ENCODE data around the gene BST1. TPM values are rescaled to one million over a fixed set of nuclear protein-coding genes. Genes with fewer than 3 reads are reported as not detected.

Gene BST1
- total and polyA plus RNA-seq, 9 donors: 4.0 to 7.9 (median 4.9) TPM

Other genes starting within 250 kb of the BST1 start
- 20.8 TPM for gene CC2D2A, start 233.2 kb upstream of the BST1 start, total RNA-seq
- 10 to 100 TPM; 12.8 to 21.6 (median 16.0) TPM for gene CC2D2A, start 233.2 kb upstream of the BST1 start, polyA plus RNA-seq (ENCODE audit: insufficient read depth in 1 of 8, insufficient read length in 8 of 8, low replicate concordance in 1 of 8)
- gene FBXL5, start 47.7 kb upstream of the BST1 start, total RNA-seq: 80.5 TPM
- 10 to 100 TPM; 54.2 to 75.2 (median 65.6) TPM for gene FBXL5, start 47.7 kb upstream of the BST1 start, polyA plus RNA-seq (ENCODE audit: insufficient read depth in 1 of 8, insufficient read length in 8 of 8, low replicate concordance in 1 of 8)
- 42.4 TPM for gene FAM200B, start 21.2 kb upstream of the BST1 start, total RNA-seq
- 10 to 100 TPM; 24.6 to 31.9 (median 27.8) TPM for gene FAM200B, start 21.2 kb upstream of the BST1 start, polyA plus RNA-seq (ENCODE audit: insufficient read depth in 1 of 8, insufficient read length in 8 of 8, low replicate concordance in 1 of 8)
- gene CD38, start 75.3 kb downstream of the BST1 start, total RNA-seq: 0.44 TPM
- 1 to 10 TPM in 6 of 8 donors, under 1 TPM in 2; 0.39 to 1.8 (median 1.2) TPM for gene CD38, start 75.3 kb downstream of the BST1 start, polyA plus RNA-seq (ENCODE audit: insufficient read depth in 1 of 8, insufficient read length in 8 of 8, low replicate concordance in 1 of 8)
- not detected for gene FGFBP1, start 235.7 kb downstream of the BST1 start, total RNA-seq
- gene FGFBP1, start 235.7 kb downstream of the BST1 start, polyA plus RNA-seq (ENCODE audit: insufficient read depth in 1 of 8, insufficient read length in 8 of 8, low replicate concordance in 1 of 8): under 1 TPM in 2 of 8 donors, not detected in 6; 0.15 to 0.28 TPM